ENCODE data around the gene PNKD.
"Not testable (repeated sequence)": the region's sequence is repeated elsewhere in the genome, so short reads cannot be mapped to it uniquely, and the experiment has no call there.

Gene PNKD

DNA sequence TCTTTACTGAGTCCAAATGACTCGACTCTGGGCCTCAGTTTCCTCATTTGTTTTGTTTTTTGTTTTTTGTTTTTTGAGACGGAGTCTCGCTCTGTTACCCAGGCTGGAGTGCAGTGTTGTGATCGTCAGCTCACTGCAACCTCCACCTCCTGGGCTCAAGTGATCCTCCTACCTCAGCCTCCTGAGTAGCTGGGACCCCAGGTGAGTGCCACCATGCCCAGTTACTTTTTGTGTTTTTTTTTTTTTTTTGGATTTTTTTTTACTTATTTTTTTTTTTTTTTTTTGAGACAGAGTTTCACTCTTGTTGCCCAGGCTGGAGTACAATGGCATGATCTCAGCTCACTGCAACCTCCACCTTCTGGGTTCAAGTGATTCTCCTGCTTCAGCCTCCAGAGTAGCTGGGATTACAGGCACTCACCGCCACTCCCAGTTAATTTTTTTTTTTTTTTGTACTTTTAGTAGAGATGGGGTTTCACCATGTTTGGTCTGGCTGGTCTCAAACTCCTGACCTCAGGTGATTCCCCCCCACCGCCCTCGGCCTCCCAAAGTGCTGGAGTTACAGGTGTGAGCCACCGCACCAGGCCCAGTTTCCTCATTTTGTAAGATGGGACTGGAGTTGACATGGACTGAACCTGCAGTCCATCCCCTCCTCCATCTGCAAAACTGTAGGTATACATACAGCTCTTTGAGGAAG lies 3.0 kb downstream of the PNKD start:
- not testable (repeated sequence) for DNase-seq (ENCODE audit: low spot score)

DNA sequence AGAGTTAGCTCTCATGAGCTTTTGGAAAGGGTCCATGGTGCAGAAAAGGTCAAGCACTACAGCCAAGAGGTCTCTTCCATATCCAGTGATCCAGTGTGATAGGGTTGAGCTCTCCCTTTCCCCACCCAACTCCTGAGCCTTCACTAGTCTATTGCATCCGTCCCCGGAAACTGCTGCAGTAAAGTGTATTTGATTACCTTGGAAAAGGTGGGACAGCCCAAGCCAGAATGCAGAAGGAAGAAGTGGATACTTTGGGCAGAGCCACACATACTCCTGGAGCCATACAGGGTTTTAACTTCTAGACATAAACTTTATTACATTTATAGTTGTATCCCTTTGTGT lies 3.6 kb downstream of the PNKD start:
- DNase-seq (ENCODE audit: low spot score): no peak

DNA sequence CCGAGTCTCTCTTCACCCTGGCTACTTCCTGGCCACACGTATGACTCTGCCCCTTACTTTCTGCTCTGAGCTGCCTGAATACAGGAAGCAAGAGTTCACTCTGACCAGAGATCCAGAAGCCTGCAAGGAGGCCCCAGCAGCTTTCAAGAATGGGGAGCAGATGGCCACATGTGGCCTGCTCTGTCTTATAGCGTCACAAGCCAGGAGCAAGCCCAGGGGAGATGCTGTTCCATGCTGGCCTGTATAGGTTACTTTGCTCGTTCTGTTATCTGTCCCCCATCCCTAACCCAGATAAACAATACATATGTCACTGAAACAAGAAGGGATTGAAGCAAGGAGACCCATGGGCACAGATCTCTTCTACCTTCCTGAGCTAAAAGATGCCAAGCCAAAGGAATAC lies 4.3 kb downstream of the PNKD start:
- DNase-seq (ENCODE audit: low spot score): no peak

DNA sequence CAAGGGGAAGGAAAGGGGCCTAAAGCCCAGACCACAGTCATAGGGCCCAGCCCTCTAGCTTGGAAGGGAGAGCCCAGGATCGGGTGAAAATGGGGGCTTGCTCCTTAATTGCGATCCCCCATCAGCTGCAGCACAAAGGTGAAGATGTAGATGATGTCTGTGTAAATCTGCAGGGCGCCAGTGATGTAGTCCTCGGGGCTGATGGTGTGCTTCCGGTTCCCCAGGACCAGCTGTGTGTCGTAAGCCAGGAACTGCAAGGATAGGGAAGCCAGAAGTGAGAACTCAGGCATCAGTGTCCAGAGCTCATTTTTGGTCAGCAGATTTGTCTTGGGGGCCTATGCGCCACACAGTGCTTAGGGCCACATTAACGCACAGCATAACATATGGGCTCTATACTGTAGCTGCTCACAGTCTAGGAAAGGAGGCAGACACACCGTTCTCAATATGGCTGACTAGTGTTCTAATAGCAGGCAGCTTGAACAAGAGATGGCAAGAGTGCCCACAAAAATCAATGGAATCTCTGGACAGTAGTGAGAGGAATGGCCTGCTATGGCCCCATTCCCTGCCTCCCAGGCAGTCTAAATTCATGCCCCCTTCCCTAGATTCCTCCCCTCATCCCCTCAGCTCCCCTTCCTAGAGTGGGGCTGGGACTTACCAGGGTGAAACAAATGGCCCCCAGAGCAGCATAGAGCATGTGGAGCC lies 5.2 kb downstream of the PNKD start:
- DNase-seq (ENCODE audit: low spot score): no peak

DNA sequence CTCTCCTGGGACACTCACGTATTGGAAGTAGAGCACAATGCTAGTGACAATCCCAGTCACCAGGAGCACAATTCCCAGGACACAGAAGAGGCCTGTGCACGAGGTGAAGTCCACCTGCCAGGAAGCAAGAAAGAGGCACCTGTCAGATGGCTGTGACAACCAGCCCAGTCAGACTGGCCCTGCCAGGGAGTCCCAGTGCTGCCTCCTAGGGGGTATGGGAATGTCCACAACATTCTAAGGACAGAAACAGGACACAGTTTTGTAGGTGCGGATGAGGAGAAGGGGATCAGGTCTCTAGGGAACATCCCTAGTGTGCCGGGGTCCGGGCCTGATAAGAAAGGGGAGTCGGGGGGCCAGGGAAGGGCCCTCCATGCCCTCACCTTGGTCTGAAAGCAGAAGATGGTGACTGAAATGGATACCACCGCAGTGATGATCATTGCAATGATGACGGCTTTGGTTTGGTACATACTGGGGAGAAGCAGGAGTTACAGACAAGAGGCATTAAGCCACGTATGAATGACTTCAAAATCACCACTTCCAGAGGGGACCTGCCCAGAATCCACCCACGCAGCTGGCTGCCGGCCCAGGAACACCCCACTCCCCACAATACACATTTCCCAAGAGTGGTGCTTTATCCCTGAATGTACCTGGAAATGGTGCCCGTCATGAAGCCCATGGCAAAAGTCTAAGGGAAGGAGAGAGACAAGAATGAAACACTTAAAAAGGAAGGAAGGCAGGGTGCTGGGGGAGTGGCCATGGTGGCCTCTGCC lies 6.9 kb downstream of the PNKD start:
- no peak for DNase-seq (ENCODE audit: low spot score)

DNA sequence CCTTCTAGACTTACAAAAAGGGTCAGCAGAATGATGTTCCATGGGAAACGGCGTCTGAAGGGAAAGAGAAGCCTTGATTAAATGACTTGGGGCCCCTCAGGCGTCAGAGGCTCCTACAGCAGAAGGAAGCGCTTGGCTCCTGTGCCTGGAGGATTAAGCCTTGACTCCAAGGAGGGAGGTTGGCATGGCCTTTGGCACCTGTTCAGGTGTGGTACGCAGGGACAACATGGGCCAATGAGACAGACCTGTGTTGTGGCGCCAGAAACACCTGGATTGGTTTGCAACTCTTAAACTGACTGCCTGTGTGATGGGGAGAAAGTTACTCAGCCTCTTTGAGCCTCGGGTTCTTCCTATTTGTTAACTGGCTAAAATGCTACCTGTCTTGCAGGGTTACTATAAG lies 7.6 kb downstream of the PNKD start:
- no peak for DNase-seq (ENCODE audit: low spot score)

DNA sequence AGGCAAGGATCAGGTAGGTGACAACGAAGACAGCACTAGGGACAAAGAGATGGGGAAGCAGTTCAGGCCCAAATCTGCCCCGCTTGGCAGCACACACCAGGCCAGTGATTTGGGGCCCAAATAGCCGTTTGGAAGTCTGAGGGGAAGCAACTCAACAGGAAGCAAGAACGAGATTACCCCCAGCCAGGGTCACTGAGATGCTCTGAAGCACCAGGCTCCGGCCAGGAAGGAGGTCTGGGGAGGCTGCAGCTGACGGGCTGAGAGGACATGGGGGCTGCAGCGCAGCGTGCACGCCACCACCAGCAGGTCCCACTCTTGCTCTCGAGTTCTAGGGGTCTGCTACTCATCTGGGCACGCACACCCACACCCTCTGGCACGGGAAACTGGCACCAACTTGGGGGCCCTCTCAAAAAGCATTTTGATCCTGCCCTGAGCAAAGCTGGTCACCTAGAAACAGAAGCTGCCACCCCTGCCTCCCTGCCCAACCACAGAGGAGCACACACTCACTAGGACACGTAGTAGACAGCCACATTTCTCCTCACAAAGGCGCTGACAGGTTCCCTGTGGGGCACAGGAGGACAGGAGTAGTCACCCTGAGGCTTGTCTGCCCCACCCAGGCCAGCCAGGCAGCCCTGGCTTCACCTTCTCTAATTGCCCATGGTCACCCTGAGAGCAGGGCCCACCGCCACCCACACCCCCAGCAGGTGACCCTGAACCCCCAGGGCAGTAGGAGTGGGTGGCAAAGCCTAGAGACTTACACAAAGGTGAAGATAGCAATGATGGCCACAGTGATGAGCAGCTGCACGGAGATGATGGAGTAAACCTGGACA lies 8.4 kb downstream of the PNKD start:
- no peak for DNase-seq (ENCODE audit: low spot score)

DNA sequence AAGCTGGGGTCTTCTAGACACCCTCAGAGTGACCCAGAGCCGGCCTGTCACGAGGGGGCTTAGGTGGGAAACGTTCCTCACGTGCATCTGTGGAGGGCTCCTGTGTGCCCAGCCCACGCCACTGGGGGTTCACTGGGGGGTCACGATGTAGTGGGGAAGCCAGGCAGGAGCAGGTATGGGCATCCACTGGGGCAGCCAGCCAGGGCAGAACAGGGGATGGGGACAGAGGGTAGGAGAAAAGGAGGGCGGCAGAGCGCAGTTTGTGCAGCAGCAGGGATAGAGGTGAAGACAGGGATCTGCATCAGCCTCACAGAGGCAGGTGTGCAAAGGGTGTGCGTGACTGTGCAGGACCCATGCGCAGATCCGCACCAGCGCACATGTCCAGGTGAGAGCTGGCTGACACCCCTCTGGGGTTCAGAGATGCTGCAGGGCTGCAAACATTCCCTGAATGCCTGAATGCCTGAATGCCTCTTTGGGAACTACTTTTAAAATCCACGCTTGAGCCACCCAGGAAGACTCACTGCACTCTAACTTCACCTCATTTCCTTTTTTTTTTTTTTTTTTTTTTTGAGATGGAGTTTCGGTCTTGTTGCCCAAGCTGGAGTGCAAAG lies 10.0 kb downstream of the PNKD start:
- DNase-seq (ENCODE audit: low spot score): no peak

DNA sequence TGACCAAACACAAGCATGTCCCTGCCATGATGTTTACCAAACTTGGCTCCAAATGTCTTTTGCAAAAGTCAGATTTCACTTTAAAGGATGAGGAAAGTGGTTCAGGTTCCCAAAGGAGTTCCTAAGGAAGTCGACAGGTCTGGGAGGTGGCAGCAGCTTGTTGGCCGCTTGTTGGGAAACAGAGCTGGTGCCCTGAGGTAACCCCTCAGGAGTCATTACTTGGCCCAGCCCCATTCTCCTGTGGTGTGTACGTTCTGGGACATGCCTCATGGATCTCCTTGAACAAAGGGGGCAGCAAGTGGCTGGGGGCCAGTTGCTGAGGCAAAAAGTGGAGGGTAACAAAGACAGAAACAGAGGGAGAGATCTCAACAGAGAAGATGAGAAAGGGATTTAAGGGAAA lies 11.1 kb downstream of the PNKD start:
- DNase-seq (ENCODE audit: low spot score): no peak

DNA sequence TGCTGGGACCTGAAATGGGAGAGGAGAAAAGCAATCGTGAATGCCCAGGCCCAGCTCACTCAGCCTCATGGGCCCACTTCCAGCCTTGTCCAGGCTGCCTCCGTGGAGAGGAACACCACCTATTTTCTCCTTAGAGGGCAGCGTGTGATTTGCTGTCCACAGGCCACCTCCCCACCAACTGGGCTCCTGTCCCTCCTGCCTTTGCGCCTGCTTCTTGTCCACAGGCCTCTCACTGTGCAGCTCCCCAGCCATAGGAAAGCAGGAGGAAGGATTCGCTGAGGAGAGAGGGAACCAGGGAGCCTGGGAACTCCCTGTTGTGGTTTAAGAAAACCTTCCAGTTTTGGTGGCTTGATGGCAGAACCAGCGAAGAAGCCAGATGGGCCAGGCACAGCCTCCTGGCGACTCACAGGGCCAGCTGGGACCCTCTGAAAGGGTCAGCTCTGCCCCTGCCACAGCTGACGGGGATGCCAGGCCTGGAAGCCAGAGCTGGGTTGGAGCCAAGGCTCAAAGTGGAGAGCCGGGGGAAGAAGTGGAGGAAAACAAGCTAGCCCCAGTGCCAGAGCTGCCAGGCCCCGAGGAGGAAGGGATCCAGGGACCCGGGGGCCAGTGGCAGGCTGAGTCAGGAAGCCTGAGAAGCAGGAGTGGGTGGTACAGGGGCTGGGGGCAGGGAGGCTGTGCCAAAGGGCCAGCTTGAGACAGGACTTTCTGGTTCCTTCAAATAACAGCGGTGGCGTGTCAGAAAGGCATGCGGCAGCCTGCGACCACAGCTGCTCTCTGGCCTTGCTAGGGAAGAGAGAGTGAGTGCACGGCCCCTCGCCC lies 12.1 kb downstream of the PNKD start:
- DNase-seq (ENCODE audit: low spot score): peak; percentile 60

DNA sequence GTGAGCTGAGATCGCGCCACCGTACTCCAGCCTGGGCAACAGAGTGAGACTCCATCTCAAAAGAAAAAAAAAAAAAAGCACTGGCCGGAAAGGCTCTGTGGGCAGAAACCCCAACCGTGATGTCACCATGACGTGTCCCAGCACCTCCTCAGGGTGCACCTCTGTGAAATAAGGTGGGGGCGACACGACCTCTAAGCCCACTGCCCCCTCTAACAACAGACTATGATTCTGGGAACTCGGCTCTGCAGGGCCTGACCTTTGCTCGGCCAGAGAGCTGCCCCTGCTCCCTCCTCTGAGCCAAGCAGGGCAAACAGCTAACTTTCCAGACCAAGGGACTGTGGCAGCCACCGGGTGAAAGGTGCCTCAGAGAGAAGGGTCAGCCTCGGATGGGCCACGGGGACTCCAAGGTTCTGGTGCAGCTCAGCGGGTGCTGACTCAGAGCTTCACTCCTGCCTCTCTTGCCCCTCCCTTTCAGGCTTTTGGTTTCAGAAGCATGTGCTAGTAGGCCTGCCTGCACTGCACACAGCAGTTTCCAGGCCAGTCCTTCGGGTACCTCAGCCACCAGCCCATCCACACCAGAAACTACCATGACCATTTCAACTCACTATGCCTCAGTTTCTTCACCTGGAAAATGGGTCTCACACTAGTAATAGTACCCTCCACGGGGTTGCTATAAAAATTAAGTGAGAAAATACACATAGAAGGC lies 13.9 kb downstream of the PNKD start:
- no peak for DNase-seq (ENCODE audit: low spot score)

DNA sequence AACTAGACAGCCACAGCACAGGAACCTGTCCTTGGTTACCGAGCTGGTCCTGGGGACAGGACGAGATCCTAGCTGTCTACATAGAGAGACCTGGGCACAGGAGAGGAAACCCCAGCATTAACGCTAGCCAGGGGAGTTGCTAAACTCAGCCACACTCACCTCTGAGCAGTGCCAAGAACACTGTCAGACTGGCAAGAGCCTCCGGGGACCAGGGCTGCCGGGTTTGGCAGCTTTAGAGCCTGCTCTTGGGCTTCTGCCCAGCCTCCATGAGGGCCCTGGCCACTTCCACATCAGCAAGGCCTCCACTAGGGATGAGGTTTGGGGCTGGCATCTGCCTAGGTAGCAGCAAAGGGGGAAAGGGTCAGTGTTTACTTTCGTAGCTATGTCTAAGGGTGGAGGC lies 15.3 kb downstream of the PNKD start:
- peak; percentile 62 for DNase-seq (ENCODE audit: low spot score)

DNA sequence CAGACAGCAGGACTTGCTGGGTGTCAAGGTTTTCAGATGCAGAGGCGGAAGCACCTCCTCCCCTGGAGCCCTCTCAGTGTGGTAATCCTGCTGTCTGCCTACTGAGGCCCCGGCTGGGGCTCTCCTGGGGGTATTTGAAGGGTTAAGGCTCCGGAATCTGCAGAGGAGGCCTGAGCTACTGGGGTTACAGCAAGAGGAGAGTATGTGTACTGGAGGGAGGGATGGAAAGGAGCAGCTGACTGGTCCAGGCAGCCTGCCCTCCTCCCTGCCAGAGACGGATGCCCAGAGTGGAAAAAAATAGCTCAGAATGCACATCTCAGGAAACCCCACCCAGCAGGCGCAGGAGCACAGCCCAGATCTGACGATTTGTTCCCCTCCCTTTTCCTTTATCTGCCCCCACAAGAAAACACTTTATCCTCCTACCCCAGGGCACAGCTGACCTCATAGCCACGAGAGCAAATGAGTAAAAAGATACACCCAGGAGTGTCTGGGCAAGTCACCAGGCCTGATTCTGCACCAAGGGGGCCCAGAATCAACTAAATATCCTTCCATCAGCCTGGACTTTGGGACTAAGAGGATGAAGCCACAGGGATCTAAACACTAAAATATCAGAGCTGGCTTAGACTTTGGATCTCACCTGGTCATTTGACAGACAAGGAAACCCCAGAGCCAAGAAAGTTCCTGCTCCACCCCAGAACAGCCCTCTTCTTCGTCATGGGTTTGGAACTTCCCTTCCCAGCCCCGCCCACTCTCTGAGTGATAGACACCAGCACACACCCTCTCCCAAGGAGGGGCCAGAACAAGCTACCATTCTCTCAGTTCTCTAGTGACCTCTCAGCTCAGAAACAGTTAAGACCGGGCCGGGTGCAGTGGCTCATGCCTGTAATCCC lies 16.5 kb downstream of the PNKD start:
- peak; percentile 93 for DNase-seq (ENCODE audit: low spot score)

DNA sequence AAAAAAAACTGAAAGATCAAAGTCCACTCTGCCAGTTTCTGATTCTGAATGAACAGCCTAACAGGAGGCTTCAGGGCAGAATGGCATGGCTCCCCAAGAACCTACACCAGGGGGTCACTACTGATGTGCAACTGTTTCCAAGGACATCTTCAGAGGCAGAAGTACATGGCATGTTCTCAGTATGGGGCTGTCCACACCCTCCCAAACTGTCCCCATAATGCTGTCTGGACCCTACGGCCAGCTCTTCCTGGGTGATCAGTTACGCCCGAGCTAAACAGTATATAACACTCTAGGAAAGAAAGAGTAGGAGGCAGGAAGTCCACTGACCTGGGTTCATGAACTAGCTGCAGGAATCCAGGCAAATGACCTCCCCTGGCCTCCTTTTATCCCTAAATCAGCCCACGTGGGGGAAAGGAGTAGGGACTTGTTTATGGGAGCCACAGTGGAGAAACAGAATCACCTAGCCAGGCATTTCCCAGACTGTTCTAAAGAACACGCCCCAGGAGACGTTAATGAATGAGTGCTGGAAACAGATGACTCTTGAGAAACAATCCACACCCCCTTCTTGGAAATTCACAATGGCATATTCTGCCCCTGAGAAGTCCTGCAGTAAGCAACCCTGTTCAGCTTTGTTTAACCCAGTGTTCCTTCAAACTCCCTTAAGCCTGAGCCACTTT lies 19.5 kb downstream of the PNKD start:
- no peak for DNase-seq (ENCODE audit: low spot score)

DNA sequence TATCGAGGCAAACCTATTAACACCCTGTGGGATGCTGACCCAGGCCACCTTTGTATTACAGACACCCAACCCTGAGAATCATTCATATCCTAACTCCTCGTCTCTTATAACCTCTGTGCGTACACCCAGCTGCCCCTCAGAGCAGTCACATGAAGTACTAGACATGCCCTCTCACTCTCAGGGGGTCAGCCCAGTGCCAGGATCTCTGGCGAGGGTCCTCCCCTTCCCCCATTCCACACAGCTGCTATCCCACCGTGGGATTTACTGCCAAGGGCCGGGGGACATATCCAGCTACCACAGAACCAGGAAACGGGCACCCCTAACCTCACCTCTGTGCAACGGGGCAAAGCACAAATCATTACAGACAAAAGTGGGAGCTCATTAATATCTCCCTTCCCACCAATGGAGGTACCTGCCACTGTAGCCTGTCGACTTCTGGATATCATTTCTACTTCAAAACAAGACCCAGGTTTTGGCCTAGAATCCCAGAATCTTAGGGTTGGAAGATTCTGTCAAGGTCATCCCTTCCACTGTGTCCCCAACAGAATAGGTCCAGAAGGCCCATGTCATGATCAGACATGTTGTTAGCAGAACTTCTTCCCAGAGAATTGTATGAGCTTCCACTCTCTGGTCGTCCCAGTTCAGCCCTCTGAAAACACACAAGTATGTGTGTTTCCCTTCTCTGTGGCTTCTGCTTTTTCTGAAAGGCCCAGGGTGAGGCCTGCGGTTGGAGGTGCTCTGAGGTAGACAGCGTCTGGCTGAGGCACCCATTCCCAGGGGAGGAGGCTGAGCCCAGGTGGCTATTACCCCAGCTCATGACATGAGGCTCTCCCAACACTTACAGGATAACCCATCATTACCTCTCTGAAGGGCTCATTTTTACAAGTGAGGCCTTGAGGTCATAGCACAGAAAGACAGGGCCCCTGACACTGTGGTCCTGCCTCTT lies 20.3 kb downstream of the PNKD start:
- no peak for DNase-seq (ENCODE audit: low spot score)

DNA sequence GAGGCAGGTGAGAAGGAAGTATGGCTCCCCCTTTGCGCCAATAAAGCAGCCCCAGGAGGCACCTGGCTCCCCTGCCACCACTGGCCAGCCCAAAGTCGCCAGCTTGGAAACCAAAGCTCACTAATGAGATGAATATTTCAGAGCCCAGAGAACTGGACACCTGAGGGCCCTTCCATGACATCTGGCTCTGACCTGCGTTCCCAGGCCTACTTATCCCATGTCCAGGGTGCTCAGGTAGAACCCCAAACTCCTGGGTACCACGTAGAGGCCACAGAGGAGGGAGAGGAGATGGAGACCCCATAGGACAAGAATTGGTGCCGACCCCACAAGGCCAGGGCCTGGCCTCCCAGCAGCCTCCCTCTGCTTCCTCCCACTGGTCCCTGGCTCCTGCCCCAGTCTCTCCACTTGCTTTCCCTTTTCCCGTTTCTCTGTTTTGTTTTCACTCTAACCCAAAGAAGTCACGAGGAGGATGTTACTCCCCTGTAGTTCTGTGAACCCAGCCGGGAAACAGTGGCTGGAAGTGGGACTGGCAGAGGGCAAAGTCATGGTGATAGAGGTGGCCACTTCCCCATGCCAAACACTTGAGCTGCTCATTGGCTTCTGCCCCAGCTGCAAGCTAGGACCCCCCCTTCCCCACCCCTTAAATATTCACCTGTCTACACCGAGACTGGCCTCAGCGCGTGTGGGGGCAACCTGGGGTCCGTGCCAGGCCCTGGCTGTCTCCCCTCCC lies 21.2 kb downstream of the PNKD start:
- no peak for DNase-seq (ENCODE audit: low spot score)

Data from putamen (tissue), 1 donor.